HG03025 (cell line): ENCODE measurements around the gene PRSS8.
A peak's percentile ranks its signal among the peaks of the same experiment; 100 is the strongest.
"Not testable (repeated sequence)": the region's sequence is repeated elsewhere in the genome, so short reads cannot be mapped to it uniquely, and the experiment has no call there.

Experiments used
- ATAC-seq: cut with Tn5 transposase; IDR thresholded peaks from one replicate; pipeline ENCODE4 v1.9.1; 2021; ENCODE audit warnings: mild to moderate bottlenecking, moderate library complexity; ENCODE audit not compliant: unreplicated experiment, low FRiP score

The PRSS8 gene

DNA sequence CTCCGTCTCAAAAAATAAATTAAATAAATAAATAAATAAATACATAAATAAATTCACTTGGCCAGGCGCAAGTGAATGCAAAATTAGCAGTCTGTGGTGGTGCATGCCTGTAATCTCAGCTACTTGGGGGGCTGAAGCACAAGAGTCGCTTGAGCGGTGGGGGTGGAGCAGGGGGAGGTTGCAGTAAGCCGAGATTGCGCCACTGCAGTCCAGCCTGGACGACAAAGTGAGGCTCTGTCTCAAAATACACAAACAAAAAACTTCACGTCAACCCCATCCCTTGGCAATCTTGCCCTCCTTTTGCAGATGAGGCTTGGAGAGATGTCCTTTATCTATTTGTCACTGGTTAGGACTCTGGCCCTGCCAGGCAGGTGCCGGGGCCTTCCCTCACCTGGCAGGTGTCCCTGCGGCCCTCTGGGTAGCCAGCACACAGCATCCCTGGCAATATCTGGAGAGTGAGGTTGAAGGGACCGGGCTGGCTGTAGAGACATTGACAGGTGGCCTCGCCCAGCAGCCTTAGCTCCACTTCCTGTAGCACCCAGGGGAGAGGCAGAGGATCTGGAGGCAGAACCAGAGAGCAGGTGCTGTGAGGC is 10.0 kb upstream of the PRSS8 start:
- no peak for ATAC-seq

GRCh38 chr16:31144418-31144817 is 8.9 kb upstream of the PRSS8 start:
- not testable (repeated sequence) for ATAC-seq

DNA sequence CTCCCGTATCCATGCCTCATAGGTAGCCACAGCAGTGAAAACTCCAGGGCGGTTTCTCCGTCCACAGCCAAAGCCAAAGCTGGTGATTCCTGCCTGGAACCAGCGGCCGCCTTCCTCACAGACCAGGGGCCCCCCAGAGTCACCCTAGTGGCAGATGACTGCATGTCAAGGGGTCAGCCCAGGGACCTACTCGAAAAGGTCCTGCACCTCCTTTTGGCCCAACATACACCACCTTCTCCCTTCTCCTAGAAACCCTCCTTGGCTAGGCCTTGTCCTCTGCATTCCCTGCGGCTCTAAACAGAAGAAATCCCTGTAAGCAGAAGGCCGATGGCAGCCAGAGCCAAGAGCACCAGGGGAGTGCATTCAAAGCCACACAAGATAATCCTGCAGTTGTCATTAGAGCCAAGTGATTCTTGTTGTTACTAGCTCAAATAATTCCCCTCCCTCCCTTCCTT is 8.2 kb upstream of the PRSS8 start:
- ATAC-seq: no peak

- no peak for ATAC-seq
Observed at GRCh38 chr16:31143011-31143693, 7.6 kb upstream of the PRSS8 start.

DNA sequence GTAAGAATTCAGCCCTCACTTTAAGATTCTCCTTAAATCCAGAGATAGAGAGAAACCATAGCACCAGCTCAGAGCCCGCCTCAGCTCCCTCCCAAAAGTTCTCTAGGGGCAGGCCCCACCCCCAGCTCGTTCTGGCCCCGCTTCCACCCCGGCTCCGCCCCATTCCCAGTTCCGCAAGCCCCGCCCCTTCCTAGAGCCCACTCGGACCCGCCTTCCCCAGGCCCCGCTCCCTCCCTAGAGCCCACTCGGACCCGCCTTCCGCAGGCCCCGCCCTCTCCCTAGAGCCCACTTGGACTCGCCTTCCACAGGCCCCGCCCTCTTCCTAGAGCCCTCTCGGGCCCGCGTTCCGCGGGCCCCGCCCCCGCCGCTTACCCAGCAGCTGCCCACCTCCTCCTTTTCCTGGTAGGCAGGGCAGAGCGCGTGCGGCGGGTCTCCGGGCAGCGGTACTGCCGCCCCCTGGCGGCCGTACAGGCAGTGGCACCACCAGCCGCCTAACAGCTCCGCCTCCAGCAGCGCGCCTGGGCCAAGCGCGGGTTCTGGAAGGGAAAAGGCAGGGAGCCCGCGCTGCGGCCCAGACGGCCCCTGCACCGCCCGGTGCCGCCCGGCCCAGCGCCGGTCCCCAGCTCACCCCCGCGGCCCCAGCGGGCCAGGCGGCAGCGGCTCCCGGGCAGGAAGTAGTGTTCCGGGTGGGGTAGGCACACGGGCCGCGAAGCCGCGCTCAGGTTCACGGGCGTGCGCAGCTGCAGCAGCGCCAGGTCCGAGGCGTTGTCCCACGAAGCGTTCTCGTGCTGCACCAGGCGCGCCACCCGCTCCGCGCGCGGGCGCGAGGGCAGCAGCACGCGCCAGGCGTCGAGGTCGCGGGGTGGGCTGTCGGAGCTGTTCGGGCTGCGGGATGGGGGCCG is 6.8 kb upstream of the PRSS8 start:
- ATAC-seq: peak; percentile 78

DNA sequence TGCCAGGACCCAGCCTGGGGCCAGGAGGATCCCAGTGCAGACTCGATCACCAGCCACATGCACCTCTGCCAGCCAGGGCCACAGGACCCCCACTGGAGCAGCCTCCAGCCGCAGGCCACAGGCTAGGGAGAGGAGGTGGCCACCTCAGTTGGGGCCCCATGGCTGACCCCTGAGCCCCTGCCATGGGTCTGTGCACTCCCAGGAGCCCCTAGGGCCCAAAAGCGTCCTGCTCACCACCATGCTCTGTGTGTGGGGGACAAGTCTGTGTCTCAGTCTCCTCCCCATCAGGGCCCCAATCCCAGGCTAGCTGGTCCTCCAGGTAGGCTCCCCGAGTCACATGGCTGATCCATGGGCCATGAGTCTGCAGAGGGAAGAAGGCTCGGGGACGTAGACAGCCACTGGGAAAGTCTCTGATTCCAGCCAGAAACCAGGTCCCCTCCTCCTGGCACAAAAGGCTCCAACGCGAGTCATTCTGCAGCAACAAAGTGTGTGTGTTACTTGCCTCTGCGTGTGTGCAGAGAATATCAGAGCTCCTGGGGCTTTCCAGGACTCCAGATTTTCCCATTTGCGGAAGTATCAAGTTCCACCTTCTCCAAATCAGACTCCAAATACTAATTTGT is 6.1 kb upstream of the PRSS8 start:
- ATAC-seq: peak; percentile 4

- not testable (repeated sequence) for ATAC-seq
Observed at GRCh38 chr16:31141071-31141469, 5.5 kb upstream of the PRSS8 start.

DNA sequence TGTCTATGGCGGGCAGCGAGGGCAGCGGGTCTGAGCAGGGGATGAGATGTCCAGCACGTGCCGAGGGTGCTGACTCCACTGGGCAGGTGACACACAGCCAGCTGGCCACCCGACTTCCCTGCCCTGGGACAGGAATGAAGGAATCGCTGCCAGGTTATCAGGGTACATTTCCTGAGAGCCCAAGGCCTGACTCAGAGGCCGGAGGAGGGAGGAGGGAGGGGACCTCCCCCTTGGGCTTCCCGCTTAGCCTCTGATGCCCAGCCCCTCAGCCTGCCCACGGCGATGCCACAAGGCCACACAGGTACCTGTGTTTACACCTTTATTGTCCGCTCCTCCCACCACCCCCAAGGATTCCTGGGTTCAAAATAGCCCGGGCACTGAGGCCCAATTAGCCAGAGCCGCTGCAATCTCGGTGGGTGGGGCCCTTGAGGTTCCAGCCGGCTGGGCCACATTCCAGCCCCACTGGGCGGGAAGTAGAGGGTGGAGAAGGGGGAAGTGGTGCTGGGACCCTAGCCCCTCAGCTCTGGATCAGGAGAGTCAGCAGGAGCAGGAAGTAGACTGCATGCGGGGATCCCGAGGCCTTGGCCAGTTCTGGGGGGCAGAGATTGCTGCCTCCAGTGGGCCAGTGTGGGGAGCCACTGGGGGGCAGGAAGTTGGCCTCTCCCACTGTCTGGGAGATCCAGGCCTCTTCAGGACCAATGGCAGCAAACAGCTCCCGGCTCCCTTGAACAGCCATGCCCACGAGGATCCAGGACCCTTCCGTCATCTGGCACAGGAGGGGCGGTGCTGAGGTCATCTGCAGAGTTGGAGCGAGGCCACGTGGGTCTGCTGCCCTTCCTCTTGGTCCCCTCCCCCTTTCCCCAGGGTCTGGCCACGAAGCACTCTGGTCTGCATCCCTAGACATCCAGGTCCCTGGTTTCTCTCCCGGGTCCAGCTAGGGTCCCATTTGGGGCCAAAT is 3.4 kb upstream of the PRSS8 start:
- no peak for ATAC-seq

DNA sequence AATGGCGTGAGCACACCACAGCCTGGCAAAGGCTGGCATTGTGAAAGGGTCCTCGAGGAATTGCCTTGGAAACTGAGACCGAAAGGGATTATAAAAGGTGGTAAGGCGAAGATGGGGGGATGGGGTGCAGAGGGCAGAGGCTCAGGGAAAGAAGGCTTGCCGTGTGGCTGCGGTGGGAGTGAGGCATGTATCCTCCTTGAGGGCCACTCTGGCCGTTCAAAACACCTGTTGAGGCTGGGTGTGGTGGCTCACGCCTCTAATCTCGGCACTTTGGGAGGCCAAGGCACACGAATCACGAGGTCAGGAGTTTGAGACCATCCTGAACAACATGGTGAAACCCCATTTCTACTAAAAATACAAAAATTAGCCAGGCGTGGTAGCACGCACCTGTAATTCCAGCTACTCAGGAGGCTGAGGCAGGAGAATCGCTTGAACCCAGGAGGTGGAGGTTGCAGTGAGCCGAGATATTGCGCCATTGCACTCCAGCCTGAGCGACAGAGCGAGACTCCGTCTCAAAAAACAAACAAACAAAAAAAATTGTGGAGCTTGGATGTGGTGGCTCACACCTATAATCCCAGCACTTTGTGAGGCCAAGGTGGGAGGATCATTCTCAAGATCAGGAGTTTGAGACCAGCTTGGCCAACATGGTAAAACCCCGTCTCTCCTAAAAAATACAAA is 1.4 kb upstream of the PRSS8 start:
- ATAC-seq: not testable (repeated sequence)

GRCh38 chr16:31136287-31136662 is 748 bp upstream of the PRSS8 start:
- no peak for ATAC-seq

DNA sequence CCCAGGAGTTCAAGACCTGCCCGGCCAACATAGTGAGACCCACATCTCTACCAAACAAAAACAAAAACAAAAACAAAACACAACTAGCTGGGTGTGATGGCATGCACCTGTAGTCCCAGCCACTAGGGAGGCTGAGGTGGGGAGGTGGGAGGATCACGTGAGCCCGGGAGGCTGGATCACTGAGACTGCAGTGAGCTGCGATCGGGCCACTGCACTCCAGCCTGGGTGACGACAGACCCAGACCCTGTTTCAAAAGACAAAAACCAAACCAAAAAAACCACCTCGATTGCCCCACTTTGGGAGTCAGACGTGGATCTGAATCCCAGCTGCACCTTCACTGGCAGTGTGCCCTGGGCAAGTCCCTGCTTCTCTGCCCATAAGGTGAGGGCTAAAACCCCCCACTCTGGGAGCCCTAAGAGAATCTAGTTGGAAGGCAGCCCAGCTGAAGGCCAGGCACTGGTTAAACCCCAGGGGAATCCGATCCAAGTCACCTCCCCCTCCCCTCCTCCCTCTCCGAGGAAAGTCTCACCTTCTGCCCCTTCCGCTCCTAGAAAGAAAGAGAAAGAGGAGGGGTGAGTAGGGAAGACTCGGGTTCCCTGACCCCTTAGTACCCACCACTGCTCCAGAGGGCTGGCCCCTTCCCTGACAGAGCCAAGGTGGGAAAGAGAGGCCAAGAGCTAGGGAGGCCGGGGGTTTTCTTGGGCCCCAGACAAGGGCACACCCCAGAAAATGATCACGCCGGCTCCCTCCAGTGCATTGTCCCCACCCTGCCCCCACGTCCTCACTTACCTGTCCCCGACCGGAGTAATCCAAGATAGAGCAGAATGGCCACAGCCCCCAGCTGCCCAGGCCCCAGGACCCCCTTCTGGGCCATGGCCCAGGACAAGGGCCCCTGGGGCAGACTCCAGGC is 647 bp downstream of the PRSS8 start:
- no peak for ATAC-seq

DNA sequence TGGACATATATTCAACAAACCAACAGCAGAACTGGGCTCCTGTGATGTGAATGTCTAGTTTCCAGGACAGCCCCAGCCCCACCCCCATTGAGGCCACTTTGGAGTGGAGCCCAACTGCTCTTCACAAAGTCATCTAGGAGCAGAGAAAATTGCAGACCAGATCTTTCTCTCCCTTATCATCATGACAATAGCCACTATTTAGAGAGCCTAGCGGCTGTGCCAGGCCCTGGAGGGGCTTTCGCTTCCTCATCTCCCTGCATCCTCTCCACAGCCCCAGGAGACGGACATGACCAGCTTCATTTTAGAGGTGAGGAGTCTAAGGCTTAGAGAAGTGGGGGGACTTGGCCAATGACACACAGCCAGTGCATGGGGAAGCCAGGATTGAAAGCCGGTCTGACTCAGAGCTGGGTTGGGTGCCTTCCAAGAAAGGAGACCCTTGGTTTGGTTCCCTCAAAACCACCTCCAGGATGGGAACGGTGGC is 1.4 kb downstream of the PRSS8 start:
- ATAC-seq: no peak

DNA sequence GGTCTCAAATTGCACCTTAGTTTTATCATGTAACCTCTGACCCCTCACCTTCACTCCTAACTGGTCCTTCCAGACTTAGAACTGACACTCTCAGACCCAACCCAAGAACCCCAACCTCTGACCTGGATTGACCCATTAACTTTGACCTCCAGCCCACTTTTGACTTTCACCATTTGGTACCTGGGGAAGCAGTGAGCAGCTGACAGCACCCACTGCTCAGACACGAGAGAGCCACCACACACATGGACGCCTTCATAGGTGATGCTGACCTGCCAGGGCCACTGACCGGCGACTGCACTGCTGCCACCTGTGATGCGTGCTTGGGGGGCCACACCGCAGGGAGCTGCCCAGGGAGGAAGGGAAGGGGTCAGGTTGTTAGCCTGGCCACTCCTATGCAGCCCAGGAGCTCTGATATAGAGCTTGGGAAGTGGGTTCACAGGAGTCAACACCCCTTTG is 2.5 kb downstream of the PRSS8 start:
- ATAC-seq: no peak

DNA sequence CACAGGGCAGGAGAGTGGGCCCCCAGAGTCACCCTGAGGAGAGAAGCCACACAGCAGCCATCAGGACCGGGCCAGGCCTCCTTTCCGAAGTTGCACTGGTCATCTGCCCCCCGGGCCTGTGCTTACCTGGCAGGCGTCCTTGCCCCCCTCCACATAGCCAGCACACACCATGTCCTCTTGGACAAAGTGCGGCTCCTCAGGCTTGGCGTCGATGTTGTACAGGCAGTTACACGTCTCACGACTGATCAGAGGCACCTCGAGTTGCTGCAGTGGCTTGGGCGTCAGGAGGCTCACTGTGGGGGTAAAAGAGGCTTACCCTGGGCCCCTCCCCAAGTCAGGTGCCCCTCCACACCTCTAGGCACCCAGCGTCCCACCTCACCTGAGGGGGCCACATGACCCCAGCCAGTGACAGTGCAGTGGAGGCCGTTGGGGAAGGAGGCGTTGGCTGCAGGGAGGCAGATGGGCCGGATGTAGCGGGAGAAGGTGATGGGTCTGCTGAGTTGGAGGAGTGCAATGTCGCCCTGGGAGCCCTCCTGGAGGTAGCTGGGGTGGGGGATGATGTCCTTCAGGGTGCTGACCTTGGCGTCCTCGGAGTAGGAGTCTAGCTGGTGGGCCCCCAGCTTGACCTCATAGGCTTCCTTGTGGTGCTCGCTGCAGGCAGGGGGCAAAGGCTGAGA is 3.1 kb downstream of the PRSS8 start:
- ATAC-seq: no peak

GRCh38 chr16:31131841-31132271 is 3.7 kb downstream of the PRSS8 start:
- ATAC-seq: no peak

GRCh38 chr16:31131416-31131815 is 4.1 kb downstream of the PRSS8 start:
- no peak for ATAC-seq

DNA sequence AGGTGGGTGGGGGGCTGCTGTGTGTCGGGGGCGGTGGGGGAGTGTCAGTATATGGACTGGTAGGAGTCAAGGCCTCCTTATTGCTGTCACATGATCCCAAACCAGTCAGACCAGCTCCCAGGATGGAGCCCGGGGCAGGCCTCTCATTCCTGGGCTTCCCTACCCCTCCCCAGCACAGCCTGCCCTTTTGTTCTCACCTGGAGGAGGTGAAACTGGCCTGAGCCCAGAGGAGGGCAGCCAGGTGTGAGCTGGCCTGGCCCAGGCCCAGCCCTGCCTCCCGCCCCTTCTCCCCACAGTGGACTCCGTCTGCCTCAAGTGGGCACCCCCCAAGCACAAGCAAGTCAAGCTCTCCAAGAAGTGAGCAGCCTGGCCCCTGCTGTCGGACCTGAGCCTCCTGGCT is 4.6 kb downstream of the PRSS8 start:
- ATAC-seq: no peak
